ENCODE measurements around the gene RER1.

GRCh38 chr1:2374252-2375155 lies 17.1 kb upstream of the RER1 start:
- TF ChIP-seq CTCF (IDR thresholded peaks at IDR 0.05; ENCODE audit: insufficient read depth, low read length, poor library complexity, severe bottlenecking) (no peak), EZH2phosphoT487 (conservative IDR thresholded peaks at IDR 0.05; ENCODE audit: low read length) (no peak)

Data from SU-DHL-6 (cell line).